PFSK-1 (cell line): Measurements from ENCODE around the gene COL21A1.

Experiments used
- FOXP2 ChIP-seq: optimal IDR thresholded peaks from 2 replicates; pipeline ENCODE3; 2011; ENCODE audit warnings: borderline replicate concordance, control low read depth, inconsistent platforms; ENCODE audit not compliant: insufficient read depth; ENCODE audit errors: extremely low read length, extremely low read depth
- POLR2AphosphoS5 ChIP-seq: IDR thresholded peaks from 2 replicates; pipeline ENCODE4 v1.6.1; 2012; ENCODE audit warnings: low read depth, mild to moderate bottlenecking, control low read depth, low read length, moderate library complexity
- REST ChIP-seq, 2 experiments: IDR thresholded peaks; 2 replicates each; pipeline versions ENCODE4 v1.6.1 to v1.8.0; 2011 to 2012; ENCODE audit warnings: low read depth in 2 of 2, low read length in 2 of 2, control low read depth in 1 of 2, inconsistent platforms in 1 of 2, mild to moderate bottlenecking in 1 of 2, moderate library complexity in 1 of 2; ENCODE audit not compliant: insufficient read depth in 1 of 2
- SIN3A ChIP-seq: IDR thresholded peaks from 2 replicates; pipeline ENCODE4 v1.6.1; 2012; ENCODE audit warnings: mild to moderate bottlenecking, low read length, moderate library complexity, borderline replicate concordance; ENCODE audit not compliant: insufficient read depth
- TAF1 ChIP-seq: IDR thresholded peaks from 2 replicates; pipeline ENCODE4 v1.6.1; 2012; ENCODE audit warnings: low read length, control low read depth, borderline replicate concordance; ENCODE audit not compliant: insufficient read depth

Gene COL21A1

GRCh38 chr6:56246541-56246880 is 869 bp downstream of the COL21A1 start:
- TF ChIP-seq POLR2AphosphoS5 (no peak), FOXP2 (no peak), TAF1 (no peak), SIN3A (no peak), REST (IDR thresholded peaks at IDR 0.05; ENCODE audit: insufficient read depth in 1 of 2, low read depth in 2 of 2, low read length in 2 of 2) (no peak)

- TF ChIP-seq POLR2AphosphoS5 = no peak
- TF ChIP-seq TAF1 = no peak
- TF ChIP-seq FOXP2 = no peak
- no peak for TF ChIP-seq REST (IDR thresholded peaks at IDR 0.05; ENCODE audit: insufficient read depth in 1 of 2, low read depth in 2 of 2, low read length in 2 of 2)
- no peak for TF ChIP-seq SIN3A
Observed at GRCh38 chr6:56245903-56246351, 1.5 kb downstream of the COL21A1 start.

DNA sequence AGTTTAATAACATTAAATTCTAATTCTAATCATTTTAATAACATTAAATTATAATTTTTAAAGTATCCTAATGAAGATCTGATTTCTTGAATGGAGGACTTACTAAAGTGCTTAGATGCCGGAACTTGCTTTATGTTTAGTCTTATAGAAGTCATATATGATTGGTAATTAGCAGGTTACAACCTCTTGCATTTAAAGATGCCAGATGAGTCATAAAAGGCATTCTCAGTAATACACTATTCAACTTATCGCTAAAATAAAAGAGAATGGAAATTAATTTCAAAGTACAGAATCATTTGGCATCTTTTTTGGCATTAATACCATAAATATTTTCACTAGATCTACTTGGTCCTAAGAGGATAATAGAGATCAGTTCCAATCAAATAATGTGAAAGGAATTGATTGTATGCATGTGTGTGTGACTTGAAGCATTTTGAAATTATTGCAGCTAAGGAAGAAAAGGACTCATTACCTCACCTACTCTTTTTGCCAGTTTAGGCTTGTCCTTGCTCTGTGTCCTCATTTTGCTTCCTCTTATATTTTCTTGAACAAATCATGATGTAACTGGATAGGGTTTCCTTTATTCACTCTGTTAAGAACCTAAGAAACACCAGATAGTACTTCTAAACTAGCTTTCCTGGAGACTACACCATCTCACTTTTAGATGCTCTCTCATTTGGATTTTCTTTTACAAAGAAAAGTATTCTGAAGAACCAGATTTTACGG is 2.7 kb downstream of the COL21A1 start:
- TF ChIP-seq SIN3A = no peak
- no peak for TF ChIP-seq REST (IDR thresholded peaks at IDR 0.05; ENCODE audit: insufficient read depth in 1 of 2, low read depth in 2 of 2, low read length in 2 of 2)
- no peak for TF ChIP-seq POLR2AphosphoS5
- no peak for TF ChIP-seq TAF1
- TF ChIP-seq FOXP2 = no peak

DNA sequence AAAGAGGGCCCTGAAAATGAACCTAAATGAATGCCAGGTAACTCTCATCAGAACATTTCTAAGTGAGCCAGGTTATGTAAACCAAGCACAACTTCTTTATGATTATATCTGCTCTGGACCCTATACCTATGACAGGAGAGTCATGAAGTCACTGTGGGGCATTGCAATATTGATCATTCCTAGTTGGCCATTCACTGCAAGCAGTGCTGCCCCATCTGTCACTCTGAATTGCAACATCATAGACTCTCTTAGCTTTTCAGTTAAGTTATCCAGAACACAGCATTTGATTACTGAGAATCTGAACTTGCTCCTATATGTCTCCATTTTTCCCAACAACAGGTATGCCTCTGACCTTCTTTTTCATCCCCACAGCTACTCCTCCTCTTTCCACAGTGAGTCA is 3.3 kb downstream of the COL21A1 start:
- TF ChIP-seq SIN3A = no peak
- TF ChIP-seq TAF1 = no peak
- no peak for TF ChIP-seq REST (IDR thresholded peaks at IDR 0.05; ENCODE audit: insufficient read depth in 1 of 2, low read depth in 2 of 2, low read length in 2 of 2)
- TF ChIP-seq POLR2AphosphoS5 = no peak
- no peak for TF ChIP-seq FOXP2
